CD14-positive monocyte (primary cell): Measurements from ENCODE around the gene MAST4. TPM values are rescaled to one million over a fixed set of nuclear protein-coding genes. Genes with fewer than 3 reads are reported as not detected.

ENCODE experiments used
- DNase-seq, 3 donors: peaks; one replicate each; pipeline ENCODE4 v3.0.0-alpha.2; 2011 to 2022
- H2AFZ ChIP-seq: 2 replicates; pipeline ENCODE4 v1.6.0; 2012; ENCODE audit warnings: mild to moderate bottlenecking, low read depth, low read length, inconsistent platforms; ENCODE audit not compliant: insufficient read depth, poor library complexity, severe bottlenecking
- H3K27ac ChIP-seq, 2 donors: 1 replicate in 1 of 2; 2 replicates in 1 of 2; pipeline ENCODE4 v1.5.1; 2012 to 2013; ENCODE audit warnings: low read length in 2 of 2, control low read depth in 1 of 2, inconsistent platforms in 1 of 2, low read depth in 1 of 2, mild to moderate bottlenecking in 1 of 2
- H3K27me3 ChIP-seq, 2 donors: one replicate each; pipeline versions ENCODE4 v1.6.0 to v1.6.1; 2011 to 2013; ENCODE audit warnings: low read length in 2 of 2; ENCODE audit not compliant: control insufficient read depth in 2 of 2, insufficient read depth in 2 of 2
- H3K36me3 ChIP-seq, 2 donors: replicated peaks in 1 of 2; 1 replicate in 1 of 2; 2 replicates in 1 of 2; pipeline versions ENCODE4 v1.5.1 to v1.6.1; 2012 to 2013; ENCODE audit warnings: low read length in 2 of 2, control low read depth in 1 of 2, inconsistent platforms in 1 of 2, mild to moderate bottlenecking in 1 of 2; ENCODE audit not compliant: insufficient read depth in 2 of 2, control insufficient read depth in 1 of 2
- H3K4me1 ChIP-seq, 2 donors: 1 replicate in 1 of 2; 2 replicates in 1 of 2; pipeline versions ENCODE4 v1.5.1 to v1.6.1; 2012 to 2013; ENCODE audit warnings: low read length in 2 of 2, control low read depth in 1 of 2, inconsistent platforms in 1 of 2, mild to moderate bottlenecking in 1 of 2, moderate library complexity in 1 of 2; ENCODE audit not compliant: insufficient read depth in 2 of 2, control insufficient read depth in 1 of 2
- H3K4me2 ChIP-seq: replicated peaks from 2 replicates; pipeline ENCODE3; 2012; ENCODE audit warnings: low read length, moderate library complexity, mild to moderate bottlenecking; ENCODE audit not compliant: poor library complexity, severe bottlenecking; ENCODE audit errors: extremely low read depth
- H3K4me3 ChIP-seq, 3 experiments: fragments of 200-600 bp in 1 of 3; sonication (generic) in 1 of 3; replicated peaks in 1 of 3; 1 replicate in 2 of 3; 2 replicates in 1 of 3; pipeline ENCODE4 v1.5.1; 2011 to 2013; ENCODE audit warnings: low read length in 3 of 3, mild to moderate bottlenecking in 3 of 3, control low read depth in 2 of 3, low read depth in 2 of 3, inconsistent platforms in 1 of 3, moderate library complexity in 1 of 3
- H3K79me2 ChIP-seq: 2 replicates; pipeline ENCODE4 v1.6.0; 2012; ENCODE audit warnings: mild to moderate bottlenecking, control low read depth, inconsistent platforms, low read length, moderate library complexity; ENCODE audit not compliant: insufficient read depth
- H3K9ac ChIP-seq: 2 replicates; pipeline ENCODE4 v1.6.0; 2017; ENCODE audit warnings: low read length, mild to moderate bottlenecking; ENCODE audit not compliant: insufficient read depth, poor library complexity, severe bottlenecking
- H3K9me3 ChIP-seq, 2 donors: replicated peaks in 1 of 2; 1 replicate in 1 of 2; 2 replicates in 1 of 2; pipeline versions ENCODE4 v1.5.1 to v1.6.1; 2012 to 2013; ENCODE audit warnings: low read length in 2 of 2, control low read depth in 1 of 2; ENCODE audit not compliant: control insufficient read depth in 1 of 2, insufficient read depth in 1 of 2
- H4K20me1 ChIP-seq: 2 replicates; pipeline ENCODE4 v1.6.0; 2012; ENCODE audit warnings: mild to moderate bottlenecking, low read length, control low read depth, moderate library complexity; ENCODE audit not compliant: insufficient read depth
- H3K27ac Mint-ChIP-seq, 7 donors: one replicate each; pipeline ENCODE4 v1.8.0; 2020; ENCODE audit warnings: mild to moderate bottlenecking in 7 of 7, mixed read lengths in 7 of 7, moderate library complexity in 6 of 7, inconsistent platforms in 2 of 7
- H3K27me3 Mint-ChIP-seq, 3 donors: one replicate each; pipeline ENCODE4 v1.8.0; 2021 to 2022; ENCODE audit warnings: low read depth in 3 of 3, mild to moderate bottlenecking in 3 of 3, mixed read lengths in 3 of 3, moderate library complexity in 3 of 3, inconsistent platforms in 1 of 3
- H3K36me3 Mint-ChIP-seq, 2 donors: one replicate each; pipeline ENCODE4 v1.8.0; 2020; ENCODE audit warnings: mixed read lengths in 2 of 2, inconsistent platforms in 1 of 2, mild to moderate bottlenecking in 1 of 2
- H3K4me1 Mint-ChIP-seq: one replicate; pipeline ENCODE4 v1.8.0; 2020; ENCODE audit warnings: mild to moderate bottlenecking, mixed read lengths
- H3K4me3 Mint-ChIP-seq, 2 donors: one replicate each; pipeline ENCODE4 v1.8.0; 2020; ENCODE audit warnings: mild to moderate bottlenecking in 2 of 2, mixed read lengths in 2 of 2, moderate library complexity in 1 of 2
- H3K9me3 Mint-ChIP-seq, 7 donors: one replicate each; pipeline ENCODE4 v1.8.0; 2020 to 2022; ENCODE audit warnings: mixed read lengths in 7 of 7, mild to moderate bottlenecking in 6 of 7, moderate library complexity in 6 of 7, inconsistent platforms in 2 of 7
- WGBS: methylation state at CpG from one replicate; pipeline ENCODE4 v1.1.5; 2013; ENCODE audit warnings: missing lambda C conversion rate; ENCODE audit not compliant: insufficient coverage; 5-methylcytosine and 5-hydroxymethylcytosine counted together
- intact Hi-C, 2 donors: fragments of 100-400 bp; cut with micrococcal nuclease; formaldehyde crosslinking; loops; one replicate each; pipeline versions ENCODE4 v1.15.0 to v1.15.1; 2023
- polyA plus RNA-seq, 3 donors: library from polyadenylated mRNA; depleted of rRNA in 1 of 3; unstranded in 2 of 3; stranded (reverse) in 1 of 3; fragments of 300-500 nt in 2 of 3; fragments of >200 nt in 1 of 3; fragmentation: Illumina TruSeq in 2 of 3; gene quantifications; 1 replicate in 2 of 3; 2 replicates in 1 of 3; pipeline ENCODE4 v1.2.3, GENCODE V29; 2012 to 2021
- TF ChIP-seq, protein P1 (sequence below): fragments of 200-600 bp; IDR thresholded peaks from one replicate; pipeline ENCODE4 v1.8.0; 2022; ENCODE audit warnings: antibody characterized with exemption, mild to moderate bottlenecking

The MAST4 gene
- polyA plus RNA-seq, 3 donors: 0.03 to 0.24 TPM; not detected in 1

DNA sequence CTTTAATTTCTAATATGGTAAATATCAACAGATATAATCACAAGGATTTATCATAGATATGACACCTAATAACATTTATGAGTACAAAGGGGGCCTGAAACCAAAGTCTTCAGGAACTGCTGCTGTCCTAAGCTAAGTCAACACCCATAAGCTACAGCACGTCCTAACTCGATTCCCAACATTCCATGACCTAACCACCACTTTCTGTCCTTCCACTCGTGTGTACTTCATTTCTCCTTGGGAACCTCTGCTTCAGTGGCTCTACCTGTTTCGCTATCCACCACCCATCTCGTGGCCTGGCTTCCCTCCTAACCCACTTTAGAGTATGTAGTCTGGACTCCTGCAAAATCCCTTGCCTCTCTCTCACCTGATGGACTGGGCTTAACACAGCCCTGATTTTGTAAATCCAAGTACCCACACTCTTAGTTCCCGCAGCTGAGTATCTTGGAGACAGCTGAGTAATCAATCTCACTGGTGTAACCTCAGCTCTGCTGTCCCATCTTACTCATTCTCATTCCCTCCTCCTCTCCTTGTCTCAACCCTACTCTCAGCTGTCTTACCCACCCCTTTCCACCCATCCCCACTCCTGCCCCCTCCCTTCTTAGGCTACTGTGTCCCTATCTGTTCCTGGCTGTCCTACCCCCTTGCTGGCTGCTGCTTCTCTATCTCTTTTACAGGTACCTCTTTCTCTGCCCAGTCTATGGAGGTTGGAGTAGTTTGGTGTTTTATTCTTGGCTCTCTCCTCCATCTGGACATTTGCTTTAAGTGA is 101.8 kb downstream of the MAST4 start:
- Histone ChIP-seq H3K79me2 (no peaks in the 10 kb centered on the region), H3K4me1 (no peaks in the 10 kb centered on the region), H3K4me2 (no peak overlapping the region), H3K36me3 (no peaks in the 10 kb centered on the region), H4K20me1 (no peaks in the 10 kb centered on the region), H3K9me3 (no peaks in the 10 kb centered on the region), H3K9ac (no peak overlapping the region), H3K27ac (no peak overlapping the region), H3K27me3 (no peaks in the 10 kb centered on the region), H3K4me3 (no peak overlapping the region), H2AFZ (no peak overlapping the region)
- Mint-ChIP-seq H3K4me3 (no peak overlapping the region), H3K4me1 (no peaks in the 10 kb centered on the region), H3K36me3 (no peaks in the 10 kb centered on the region), H3K27me3 (peaks cover 4 to 14% (median 5%) of the 10 kb centered on the region in 3 donors), H3K27ac (peak overlapping the region in 1 of 7 donors; percentile 21), H3K9me3 (peaks cover 0 to 9% (median 3%) of the 10 kb centered on the region in 7 donors)
- intact Hi-C loops: no loop called here
- TF ChIP-seq, protein P1, sequence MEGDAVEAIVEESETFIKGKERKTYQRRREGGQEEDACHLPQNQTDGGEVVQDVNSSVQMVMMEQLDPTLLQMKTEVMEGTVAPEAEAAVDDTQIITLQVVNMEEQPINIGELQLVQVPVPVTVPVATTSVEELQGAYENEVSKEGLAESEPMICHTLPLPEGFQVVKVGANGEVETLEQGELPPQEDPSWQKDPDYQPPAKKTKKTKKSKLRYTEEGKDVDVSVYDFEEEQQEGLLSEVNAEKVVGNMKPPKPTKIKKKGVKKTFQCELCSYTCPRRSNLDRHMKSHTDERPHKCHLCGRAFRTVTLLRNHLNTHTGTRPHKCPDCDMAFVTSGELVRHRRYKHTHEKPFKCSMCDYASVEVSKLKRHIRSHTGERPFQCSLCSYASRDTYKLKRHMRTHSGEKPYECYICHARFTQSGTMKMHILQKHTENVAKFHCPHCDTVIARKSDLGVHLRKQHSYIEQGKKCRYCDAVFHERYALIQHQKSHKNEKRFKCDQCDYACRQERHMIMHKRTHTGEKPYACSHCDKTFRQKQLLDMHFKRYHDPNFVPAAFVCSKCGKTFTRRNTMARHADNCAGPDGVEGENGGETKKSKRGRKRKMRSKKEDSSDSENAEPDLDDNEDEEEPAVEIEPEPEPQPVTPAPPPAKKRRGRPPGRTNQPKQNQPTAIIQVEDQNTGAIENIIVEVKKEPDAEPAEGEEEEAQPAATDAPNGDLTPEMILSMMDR: no peak
- no peak for DNase-seq
- 83% methylated on average over 6 of the region's 6 CpGs for WGBS

DNA sequence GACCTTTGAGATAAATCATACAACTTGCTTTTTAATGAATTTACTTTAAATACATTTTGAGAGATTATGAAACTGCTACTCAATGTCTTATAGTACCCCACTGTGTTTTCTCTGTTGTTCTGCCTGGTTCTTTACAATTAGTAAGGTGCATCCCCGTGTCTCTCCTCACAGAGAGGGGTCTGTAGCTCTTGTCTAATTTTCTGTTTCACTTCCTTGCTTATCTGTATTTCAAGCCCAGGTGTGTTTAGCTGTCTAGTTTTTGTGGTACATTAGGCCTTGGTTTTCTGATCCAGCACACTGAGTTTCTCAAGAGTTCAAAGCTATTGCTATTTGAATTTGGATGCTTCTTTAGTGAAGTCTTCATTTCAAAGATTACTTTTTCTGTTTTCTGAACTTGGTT is 105.1 kb downstream of the MAST4 start:
- Histone ChIP-seq H3K79me2 (no peaks in the 10 kb centered on the region), H3K36me3 (no peaks in the 10 kb centered on the region), H3K9ac (no peak overlapping the region), H3K4me2 (no peak overlapping the region), H3K4me3 (no peak overlapping the region), H2AFZ (no peak overlapping the region), H4K20me1 (no peaks in the 10 kb centered on the region), H3K27ac (no peak overlapping the region), H3K27me3 (no peaks in the 10 kb centered on the region), H3K4me1 (no peaks in the 10 kb centered on the region), H3K9me3 (no peaks in the 10 kb centered on the region)
- no peak overlapping the region for H3K27ac Mint-ChIP-seq
- H3K4me3 Mint-ChIP-seq: no peak overlapping the region
- intact Hi-C loops: no loop called here
- H3K9me3 Mint-ChIP-seq: peaks cover 0 to 6% (median 0%) of the 10 kb centered on the region in 7 donors
- H3K4me1 Mint-ChIP-seq: no peaks in the 10 kb centered on the region
- TF ChIP-seq, protein P1: no peak
- no CpG with 5 or more reads among the region's 1 CpG for WGBS
- H3K27me3 Mint-ChIP-seq: peaks cover 0 to 13% (median 4%) of the 10 kb centered on the region in 3 donors
- no peaks in the 10 kb centered on the region for H3K36me3 Mint-ChIP-seq
- no peak for DNase-seq
